ENCODE data around the gene COPRS.

The COPRS gene, protein sequence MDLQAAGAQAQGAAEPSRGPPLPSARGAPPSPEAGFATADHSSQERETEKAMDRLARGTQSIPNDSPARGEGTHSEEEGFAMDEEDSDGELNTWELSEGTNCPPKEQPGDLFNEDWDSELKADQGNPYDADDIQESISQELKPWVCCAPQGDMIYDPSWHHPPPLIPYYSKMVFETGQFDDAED

DNA sequence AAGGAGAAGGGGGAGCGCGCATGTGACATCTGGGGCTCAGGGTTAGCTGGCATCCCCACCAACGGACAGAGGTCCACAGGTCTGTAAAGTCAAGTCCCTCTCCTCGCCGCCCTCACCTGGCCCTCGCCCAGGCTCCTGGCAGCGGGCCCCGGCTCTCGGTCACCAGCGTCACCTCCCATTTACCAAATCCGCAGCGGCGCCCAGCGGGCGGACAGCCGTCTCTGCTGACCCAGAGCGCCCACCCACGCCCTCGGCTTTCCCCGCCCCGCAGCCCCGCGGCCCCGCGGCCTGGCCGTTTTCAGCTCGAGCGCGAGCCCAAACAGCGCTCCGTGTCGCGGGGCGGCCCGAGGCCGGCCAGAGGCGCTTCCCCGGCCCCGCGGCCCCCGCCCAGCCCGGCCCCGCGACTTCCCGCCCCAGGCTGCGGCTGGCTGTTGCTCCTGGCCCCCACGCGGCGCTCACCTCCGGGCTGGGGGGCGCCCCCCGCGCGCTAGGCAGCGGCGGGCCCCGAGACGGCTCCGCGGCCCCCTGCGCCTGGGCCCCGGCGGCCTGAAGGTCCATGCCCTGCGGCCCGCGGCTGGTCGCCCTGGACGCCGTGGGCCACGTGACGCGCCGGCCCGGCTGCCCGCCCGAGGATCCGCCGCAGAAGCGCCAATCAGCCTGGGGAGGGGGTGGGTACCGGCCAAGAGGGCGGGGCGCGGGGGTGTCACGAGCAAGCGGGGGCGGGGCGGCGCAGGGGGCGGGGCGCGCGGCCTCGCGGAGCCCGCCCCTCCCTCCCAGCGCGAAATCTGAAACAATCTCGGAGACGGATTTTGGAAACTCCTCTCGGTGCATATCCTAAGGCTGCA is at the start of gene COPRS:
Gene COPRS, minus strand, starts transcription at position 603 of the 845 bp plus-strand sequence. Its CDS starts 45 bp downstream, at position 558.
- DNase-seq (ENCODE audit: low spot score): peak; percentile 99

DNA sequence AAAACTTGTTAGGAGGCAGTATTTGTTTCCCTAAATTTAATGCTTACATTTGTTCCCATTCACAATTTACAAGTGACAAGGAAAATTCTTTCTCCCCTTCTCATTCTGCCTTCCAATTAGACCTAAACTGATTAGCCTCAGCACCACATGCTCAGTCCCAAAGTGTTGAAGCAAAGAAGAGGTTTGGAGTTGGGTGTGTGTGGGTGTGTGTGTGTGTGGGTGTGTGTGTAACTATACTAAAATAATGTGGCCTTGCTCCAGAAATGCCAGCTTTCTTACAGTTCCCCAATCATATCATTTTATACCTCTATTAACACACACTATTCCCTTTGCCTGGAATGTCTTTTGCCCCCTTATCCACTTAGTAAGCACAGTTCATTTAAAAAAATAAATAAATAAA is 49.3 kb upstream of the COPRS start:
- no peak for DNase-seq (ENCODE audit: low spot score)

DNA sequence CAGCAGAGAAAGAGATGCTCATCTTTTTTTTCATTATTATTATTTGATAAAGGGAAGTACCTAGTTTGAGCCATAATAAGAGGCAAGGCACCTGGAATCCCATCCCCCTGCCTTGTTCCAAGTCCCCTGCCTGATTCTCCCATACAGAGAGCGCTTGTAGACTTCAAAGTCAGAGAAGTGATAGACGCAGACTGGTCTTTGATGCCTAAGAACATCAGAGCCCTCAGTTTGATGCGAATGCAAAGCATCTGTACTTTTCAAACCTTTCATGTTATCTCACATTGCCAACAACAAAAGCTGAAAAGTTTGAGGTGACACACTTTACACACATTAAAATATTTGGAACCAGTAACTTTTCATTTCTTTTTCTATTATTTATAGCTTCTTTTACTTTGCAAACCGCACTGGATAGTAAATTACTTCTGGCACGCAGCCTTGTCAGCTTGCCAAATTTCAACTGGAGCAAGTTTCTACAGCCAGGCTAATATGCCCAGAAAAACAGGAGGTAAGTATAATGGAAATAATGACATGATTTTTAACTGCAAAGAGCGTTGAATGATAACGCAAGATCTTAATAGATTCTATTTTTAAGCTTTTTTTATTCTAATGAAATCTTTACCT is 48.4 kb upstream of the COPRS start:
- DNase-seq (ENCODE audit: low spot score): peak; percentile 17

DNA sequence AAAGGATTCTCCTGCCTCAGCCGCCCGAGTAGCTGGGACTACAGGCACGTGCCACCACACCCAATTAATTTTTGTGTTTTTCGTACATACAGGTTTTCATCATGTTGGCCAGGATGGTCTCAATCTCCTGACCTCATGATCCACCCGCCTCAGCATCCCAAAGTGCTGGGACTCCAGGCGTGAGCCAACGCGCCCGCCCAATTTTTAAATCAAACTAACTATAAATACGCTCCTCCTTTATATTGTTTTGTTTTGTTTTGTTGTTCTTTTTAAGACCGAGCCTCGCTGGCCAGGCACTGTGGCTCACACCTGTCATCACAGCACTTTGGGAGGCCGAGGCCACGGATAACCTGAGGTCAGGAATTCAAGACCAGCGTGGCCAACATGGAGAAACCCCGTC is 44.4 kb upstream of the COPRS start:
- no peak for DNase-seq (ENCODE audit: low spot score)

DNA sequence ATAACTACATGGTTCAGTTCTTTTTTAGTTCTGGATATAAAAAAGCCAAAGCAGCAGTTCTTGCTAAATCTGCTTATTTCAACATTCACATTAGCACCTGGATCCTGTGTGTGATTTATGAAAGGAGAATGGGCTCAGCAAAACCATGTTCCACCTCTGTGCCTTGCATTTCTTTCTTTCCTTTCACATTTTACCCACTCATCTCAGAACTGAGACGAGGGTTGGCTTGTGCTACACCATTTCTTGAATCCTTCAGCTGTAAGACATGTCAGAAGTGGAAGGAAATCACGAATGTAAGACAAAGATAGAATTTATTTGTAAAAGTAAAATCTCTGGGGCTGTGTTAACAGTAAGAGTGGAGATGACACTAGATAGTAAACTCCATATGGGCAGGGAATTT is 43.6 kb upstream of the COPRS start:
- DNase-seq (ENCODE audit: low spot score): no peak

DNA sequence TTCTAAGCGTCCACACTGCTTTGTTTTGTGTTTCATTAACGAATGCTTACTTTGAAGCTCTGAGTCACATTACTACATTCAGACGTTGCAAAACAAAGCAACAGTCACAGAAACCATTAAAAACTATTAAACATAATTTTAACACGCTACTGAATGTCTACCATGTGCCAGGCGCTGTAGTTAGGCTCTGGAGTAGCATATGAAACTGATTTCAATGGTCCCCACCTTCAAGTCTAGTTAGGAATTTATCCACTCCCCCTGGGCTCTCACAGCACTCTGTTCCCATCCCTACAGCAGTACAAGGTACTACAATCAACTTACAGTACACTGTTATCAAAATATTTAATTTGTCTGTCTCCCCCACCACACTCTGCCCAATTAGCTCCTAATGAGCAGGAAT is 41.8 kb upstream of the COPRS start:
- DNase-seq (ENCODE audit: low spot score): peak; percentile 43

DNA sequence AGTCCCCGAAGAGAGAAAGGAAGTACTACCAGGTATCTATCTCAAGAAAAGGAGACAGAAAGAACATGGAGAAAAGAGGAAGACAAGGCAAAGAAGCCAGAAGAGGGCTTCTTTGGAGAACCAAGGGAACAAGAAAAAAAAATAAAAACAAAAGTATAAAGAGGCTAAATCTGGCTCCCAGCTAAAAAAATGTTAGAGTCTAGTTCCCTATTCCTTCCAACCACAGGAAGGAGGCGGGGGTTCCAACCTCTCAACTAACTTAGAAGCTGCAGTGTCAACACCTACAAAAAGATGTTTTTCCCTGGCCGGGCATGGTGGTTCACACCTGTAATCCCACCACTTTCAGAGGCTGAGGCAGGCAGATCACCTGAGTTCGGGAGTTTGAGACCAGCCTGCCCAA is 29.1 kb upstream of the COPRS start:
- DNase-seq (ENCODE audit: low spot score): no peak

DNA sequence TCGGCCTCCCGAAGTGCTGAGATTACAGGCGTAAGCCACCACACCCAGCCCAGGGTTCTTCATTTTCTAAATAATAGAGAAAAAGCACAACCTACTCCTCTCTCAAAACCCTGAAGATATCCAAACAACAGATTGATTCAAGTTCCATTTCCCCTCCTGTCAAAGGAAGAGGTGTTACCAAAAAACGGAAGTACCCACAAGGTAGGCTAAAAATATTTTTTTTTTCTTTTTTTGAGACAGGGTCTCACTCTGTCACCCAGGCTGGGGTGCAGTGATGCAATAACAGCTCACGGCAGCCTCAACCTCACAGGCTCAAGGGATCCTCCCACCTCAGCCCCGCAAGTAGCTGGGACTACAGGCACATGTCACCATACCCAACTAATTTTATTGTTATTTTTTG is 23.5 kb upstream of the COPRS start:
- no peak for DNase-seq (ENCODE audit: low spot score)

DNA sequence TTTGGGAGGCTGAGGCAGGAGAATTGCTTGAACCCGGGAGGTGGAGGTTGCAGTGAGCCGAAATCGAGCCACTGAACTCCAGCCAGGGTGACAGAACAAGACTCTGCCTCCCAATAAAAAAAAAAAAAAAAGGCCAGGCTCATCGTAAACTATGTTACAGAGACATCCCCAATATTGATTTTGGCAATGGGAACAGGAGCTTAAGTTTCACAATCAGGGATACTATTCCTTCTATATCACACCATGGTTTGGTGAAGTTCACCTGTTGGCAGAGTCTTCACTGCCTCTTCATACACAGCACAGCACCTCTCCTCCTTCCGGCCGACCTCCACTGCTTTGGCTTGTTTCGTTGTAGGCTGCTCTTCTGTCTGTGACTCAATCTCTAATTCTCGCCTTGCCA is 21.3 kb upstream of the COPRS start:
- DNase-seq (ENCODE audit: low spot score): no peak

DNA sequence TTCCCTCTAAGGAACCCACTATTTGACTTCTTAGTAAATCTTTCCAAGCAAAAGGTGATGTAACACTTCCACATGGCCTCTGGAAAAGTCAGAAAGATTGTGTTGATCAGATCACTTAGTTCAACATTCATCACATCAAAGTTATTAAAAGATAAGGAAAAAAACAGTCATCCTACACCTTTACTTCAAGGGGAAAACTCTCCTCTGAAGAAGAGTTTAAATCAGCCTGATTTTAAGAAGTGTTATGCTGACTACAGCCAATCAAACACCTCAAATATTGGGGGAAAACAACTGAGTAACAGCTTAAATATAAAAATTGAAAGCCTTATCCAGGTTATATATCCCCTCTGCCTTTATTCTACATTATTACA is 19.6 kb upstream of the COPRS start:
- no peak for DNase-seq (ENCODE audit: low spot score)

DNA sequence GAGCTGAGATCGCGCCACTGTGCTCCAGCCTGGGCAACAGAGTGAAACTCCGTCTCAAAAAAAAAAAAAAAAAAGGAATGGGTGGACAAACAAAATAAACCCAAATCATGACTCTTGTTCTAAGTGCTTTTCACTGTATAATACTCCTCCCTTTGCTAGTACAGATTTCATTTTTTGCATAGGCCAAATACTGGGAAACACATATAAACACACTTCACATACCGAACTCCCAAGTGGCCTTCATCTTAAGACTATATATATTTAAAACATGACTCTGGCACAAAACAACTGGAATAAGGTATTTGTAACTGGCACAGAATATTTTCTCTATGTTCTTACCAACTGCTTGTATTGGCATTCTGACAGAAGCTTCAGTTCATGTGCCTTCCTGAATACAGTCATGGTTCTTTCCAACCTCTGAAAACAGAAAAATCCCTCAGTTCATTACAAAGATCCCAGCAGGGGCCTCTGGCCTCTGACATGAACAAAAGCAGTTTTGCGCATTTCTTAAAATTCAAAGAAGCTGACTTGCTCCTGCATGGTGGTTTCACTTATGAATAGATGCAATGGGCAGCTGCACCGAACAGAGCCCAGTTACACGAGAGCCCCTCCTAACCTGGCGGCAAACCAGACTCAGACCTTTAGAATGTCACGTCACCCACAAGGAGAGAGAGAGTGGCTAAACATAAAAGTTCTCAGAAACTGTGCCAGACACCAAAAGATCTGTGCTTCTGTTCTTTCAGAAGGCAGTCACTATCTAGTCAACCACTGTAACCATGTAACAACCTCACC is 19.1 kb upstream of the COPRS start:
- no peak for DNase-seq (ENCODE audit: low spot score)

DNA sequence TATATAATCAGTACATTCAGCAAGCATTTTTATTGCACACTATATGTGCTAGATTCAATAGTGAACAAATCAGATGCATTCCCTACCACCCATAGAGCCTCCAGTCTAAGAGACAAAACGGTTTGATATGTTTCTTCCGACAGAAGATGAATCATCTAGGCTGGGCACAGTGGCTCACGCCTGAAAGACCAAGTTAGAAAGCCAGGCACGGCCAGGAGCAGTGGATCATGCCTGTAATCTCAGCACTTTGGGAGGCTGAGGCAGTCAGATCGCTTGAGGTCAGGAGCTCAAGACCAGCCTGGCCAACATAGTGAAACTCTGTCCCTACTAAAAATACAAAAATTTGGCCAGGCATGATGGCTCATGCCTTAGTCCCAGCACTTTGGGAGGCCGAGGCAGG is 18.3 kb upstream of the COPRS start:
- no peak for DNase-seq (ENCODE audit: low spot score)

DNA sequence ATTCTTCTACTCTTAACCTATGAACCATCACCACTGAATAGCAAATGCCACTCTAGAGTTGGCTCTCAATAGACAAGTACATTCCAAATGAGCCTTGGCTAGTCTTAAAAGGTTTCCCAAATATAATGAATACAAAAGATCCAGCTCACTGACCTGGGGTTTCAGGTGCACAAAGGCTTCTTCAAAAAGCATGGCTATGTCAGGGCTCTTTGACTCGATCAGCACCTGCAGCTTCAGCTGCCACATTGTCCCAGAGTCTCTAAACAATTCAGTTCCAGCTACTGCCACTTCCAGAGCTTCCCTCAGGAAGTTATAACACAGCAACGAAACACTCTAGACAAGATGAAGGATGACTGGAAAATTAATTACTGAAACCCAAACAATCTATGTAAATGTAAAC is 16.0 kb upstream of the COPRS start:
- no peak for DNase-seq (ENCODE audit: low spot score)

DNA sequence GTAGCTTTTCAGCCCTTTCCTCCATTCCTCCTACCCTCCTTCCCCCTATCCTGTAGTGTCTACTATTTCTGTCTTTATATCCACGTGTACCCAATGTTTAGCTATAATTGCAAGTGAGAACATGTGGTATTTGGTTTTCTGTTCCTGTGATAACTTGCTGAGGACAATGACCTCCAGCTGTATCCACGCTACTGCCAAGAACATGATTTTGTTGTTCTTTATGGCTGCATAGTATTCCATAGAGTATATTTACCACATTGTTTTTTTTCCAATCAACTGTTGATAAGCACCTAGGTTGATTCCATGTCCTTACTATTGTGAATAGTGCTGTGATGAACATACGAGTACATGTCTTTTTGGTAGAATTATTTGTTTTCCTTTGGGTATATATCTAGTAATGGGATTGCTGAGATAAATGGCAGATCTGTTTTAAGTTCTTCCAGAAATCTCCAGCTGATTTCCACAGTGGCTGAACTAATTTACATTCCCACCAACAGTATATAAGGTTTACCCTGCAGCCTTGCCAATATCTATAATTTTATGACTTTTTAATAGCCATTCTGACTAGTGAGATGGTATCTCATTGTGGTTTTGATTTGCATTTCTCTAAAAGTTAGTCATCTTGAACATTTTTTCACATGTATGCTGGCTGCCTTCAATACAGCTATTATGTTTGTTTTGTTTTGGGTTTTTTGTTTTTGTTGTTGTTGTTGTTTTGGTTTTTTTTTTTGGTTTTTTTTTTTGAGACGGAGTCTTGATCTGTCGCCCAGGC is 10.9 kb upstream of the COPRS start:
- DNase-seq (ENCODE audit: low spot score): no peak

DNA sequence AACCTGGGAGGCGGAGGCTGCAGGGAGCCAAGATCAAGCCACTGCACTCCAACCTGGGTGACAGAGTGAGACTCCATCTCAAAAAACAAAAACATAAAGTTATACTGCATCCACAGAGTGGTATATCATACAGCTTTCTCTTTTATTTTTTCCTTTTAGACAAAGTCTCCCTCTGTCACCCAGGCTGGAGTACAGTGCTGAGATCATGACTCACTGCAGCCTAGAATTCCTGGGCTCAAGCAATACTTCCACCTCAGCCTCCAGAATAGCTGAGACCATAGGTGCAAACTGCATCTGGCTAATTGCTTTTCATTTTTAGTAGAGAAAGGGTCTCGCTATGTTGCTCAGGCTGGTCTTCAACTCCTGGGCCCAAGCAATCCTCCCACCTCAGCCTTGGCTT is 10.0 kb upstream of the COPRS start:
- DNase-seq (ENCODE audit: low spot score): no peak

DNA sequence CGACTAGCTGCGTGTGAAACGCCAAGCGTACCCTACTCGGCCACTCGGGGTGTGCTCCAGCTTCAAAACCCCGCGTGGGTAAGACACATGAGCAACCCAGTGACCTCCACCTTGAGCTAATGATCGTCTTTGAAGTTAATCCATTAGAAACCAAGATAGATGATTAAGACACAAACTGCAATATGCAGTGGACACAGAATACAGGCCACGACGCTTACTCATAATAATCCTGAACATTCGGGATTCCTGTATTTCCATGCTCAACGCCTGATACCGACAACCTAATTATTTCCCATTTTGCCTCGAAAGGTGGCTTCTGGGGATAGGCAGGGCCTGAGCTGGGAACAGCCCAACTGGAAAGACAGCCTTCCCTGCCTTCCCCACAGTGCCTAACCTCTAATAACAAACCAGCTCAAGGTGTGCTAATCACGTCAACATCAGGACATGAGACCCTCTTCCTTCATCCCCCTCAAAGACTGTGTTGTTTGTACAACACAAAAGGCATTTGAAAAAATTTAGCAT is 504 bp upstream of the COPRS start:
- DNase-seq (ENCODE audit: low spot score): no peak

DNA sequence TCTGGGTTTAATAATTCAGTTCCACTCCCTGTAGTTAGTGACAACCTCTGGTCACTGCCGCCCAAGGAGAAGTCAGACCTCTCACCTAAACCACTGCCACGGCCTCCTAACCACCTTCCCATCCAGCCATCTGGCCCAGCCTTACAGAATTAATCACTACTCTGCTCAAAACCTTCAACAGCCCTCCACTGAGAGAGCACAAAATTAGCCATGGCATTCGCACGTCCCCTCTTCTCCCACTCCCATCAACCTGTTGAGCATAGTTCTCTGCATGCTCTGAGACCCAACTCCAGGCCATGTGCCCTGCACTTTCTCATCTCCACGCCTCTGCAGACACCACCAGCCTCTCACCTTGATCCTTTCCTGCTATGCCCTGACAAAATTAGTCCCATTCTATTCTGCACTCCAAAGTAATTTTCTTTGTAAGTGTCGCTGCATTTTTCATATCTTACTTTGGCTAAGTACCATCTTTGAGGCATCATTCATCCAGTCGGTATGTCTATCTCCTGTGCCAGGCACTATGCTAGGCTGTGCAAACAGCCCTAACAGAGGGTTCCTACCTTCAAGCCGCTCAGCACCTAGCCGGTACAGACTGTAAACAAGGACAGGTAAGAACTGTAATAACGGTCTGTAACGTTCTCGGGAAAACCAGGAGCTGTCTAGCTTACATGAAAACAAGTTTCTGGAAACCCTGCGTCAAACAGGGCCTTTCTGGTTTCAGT is 963 bp downstream of the COPRS start:
- DNase-seq (ENCODE audit: low spot score): peak; percentile 28

DNA sequence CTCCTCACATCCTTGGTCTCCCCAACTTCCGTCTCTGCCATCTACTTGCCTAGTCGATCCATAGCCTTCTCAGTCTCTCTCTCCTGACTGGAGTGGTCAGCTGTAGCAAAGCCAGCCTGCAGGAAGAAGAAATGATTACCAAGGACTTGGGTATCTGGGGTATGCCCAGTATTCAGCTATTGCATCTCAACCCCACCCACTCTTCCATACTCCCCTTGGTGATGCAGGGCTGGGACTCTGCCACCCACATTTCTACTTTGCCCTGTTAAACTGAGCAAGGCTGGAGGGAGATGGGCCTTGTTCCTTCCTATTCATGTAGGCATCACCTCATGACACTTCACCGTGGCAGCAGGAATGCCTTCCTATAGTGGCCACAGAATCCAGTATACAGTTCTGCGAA is 2.3 kb downstream of the COPRS start:
- DNase-seq (ENCODE audit: low spot score): no peak

DNA sequence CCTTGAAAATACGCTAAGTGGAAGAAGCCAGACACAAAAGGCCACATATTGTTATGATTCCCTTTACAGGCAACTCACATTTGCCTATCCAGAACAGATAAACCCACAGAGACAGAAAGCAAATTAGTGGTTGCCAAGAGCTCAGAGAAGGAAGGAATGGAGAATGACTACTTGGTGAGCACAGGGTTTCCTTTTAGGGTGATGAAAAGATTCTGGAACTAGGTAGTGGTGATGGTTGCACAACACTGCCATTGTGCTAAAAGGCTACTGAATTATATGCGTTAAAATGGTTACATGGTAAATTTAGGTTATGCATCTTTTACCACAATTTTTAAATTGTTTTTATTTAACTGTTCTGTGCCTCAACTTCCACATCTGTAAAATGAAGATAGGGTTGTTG is 4.4 kb downstream of the COPRS start:
- DNase-seq (ENCODE audit: low spot score): no peak

DNA sequence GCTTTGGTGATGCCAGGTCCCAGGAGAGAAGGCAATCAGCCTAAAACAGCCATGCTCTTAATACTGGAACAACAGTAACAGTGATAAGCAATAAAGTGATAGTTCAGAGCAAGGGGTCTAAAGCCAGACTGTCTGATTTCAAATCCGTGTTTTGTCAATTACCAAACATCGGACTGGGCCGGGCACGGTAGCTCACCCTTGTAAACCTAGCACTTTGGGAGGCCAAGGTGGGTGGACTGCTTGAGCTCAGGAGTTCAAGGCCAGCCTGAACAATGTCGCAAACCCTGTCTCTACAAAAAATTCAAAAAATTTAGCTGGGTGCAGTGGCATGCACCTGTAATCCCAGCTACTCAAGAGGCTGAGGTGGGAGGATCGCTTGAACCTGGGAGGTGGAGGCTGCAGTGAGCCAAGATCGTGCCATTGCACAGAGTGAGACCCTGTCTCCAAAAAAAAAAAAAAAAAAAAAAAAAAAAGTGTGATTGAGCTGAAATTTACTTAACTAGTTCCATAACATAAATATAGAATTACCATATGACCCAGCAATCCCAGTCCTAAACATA is 5.1 kb downstream of the COPRS start:
- no peak for DNase-seq (ENCODE audit: low spot score)

DNA sequence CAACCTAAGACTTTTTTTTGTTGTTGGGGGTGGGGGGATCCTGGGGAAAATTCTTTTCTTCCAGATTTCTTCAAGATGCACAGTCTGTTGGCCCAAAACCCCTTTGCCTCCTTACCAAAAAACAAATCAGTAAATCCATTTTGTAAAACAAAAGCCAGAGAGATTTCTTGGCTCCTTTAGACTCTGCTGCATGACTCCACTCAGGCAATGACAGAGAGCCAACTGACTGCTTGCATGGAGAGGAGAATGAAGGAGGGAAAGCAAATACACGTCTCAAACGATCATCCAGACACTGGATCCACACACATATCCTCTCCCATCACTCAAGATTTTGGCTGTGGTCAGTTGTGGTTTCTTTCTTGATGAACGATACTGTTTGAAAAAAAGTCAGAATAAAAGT is 13.8 kb downstream of the COPRS start:
- no peak for DNase-seq (ENCODE audit: low spot score)

Measured in GM03348 (cell line).